Natural killer cell (primary cell): Measurements from ENCODE around the gene CLBA1. TPM values are rescaled to one million over a fixed set of nuclear protein-coding genes. Genes with fewer than 3 reads are reported as not detected.

Experiments used
- ATAC-seq, 3 donors: fragments of 150-1000 bp in 2 of 3; fragments of 200-7000 bp in 1 of 3; cut with Tn5 transposase; 1 replicate in 1 of 3; 2 replicates in 2 of 3; pipeline ENCODE4 v1.10.0; 2021; ENCODE audit warnings: mild to moderate bottlenecking in 2 of 3, moderate library complexity in 2 of 3
- DNase-seq, 2 donors: peaks; one replicate each; pipeline versions ENCODE4 v3.0.0 to v3.0.0-alpha.2; 2013 to 2021; ENCODE audit warnings: mixed read lengths in 1 of 2
- H3K27ac ChIP-seq: one replicate; pipeline ENCODE4 v1.5.1; 2013; ENCODE audit warnings: mild to moderate bottlenecking, low read length
- H3K27me3 ChIP-seq: one replicate; pipeline ENCODE4 v1.6.1; 2013; ENCODE audit warnings: low read length; ENCODE audit not compliant: control insufficient read depth, insufficient read depth
- H3K36me3 ChIP-seq: one replicate; pipeline ENCODE4 v1.6.1; 2013; ENCODE audit warnings: low read length; ENCODE audit not compliant: control insufficient read depth, insufficient read depth
- H3K4me1 ChIP-seq: one replicate; pipeline ENCODE4 v1.6.1; 2013; ENCODE audit warnings: low read length; ENCODE audit not compliant: control insufficient read depth, insufficient read depth
- H3K4me3 ChIP-seq: one replicate; pipeline ENCODE4 v1.5.1; 2013; ENCODE audit warnings: low read length
- H3K9me3 ChIP-seq: one replicate; pipeline ENCODE4 v1.6.1; 2013; ENCODE audit warnings: low read length; ENCODE audit not compliant: control insufficient read depth, insufficient read depth
- H3K27ac Mint-ChIP-seq, 2 donors: one replicate each; pipeline ENCODE4 v1.8.0; 2022; ENCODE audit warnings: mild to moderate bottlenecking in 2 of 2, mixed read lengths in 2 of 2, moderate library complexity in 1 of 2
- H3K27me3 Mint-ChIP-seq, 2 donors: one replicate each; pipeline ENCODE4 v1.8.0; 2022; ENCODE audit warnings: low read depth in 2 of 2, mixed read lengths in 2 of 2
- H3K36me3 Mint-ChIP-seq: one replicate; pipeline ENCODE4 v1.8.0; 2022; ENCODE audit warnings: mixed read lengths
- H3K4me1 Mint-ChIP-seq, 2 donors: one replicate each; pipeline ENCODE4 v1.8.0; 2022; ENCODE audit warnings: mixed read lengths in 2 of 2
- H3K4me3 Mint-ChIP-seq: one replicate; pipeline ENCODE4 v1.8.0; 2022; ENCODE audit warnings: mild to moderate bottlenecking, moderate library complexity, mixed read lengths
- H3K9me3 Mint-ChIP-seq, 2 donors: one replicate each; pipeline ENCODE4 v1.8.0; 2022; ENCODE audit warnings: mixed read lengths in 2 of 2
- CTCF ChIP-seq: fragments of 200-600 bp; IDR thresholded peaks from one replicate; pipeline ENCODE4 v1.8.0; 2022; ENCODE audit warnings: antibody characterized with exemption
- WGBS: methylation state at CpG from one replicate; pipeline ENCODE4 v1.1.7; 2013; ENCODE audit warnings: missing lambda C conversion rate; ENCODE audit not compliant: insufficient coverage; 5-methylcytosine and 5-hydroxymethylcytosine counted together
- intact Hi-C: fragments of 100-400 bp; cut with micrococcal nuclease; formaldehyde crosslinking; loops from one replicate; pipeline ENCODE4 v1.14.2; 2022
- total RNA-seq, 4 donors: library from RNA; stranded (reverse); fragments of 120-200 nt in 1 of 4; gene quantifications; one replicate each; pipeline versions ENCODE4 v1.2.3 to v1.2.4, GENCODE V29; 2013 to 2022

The CLBA1 gene
- total RNA-seq, 3 donors from 2014 or later (not counting 1 experiment from before 2014, with no cell fraction given) = 1.2 to 1.8 (median 1.3) TPM

DNA sequence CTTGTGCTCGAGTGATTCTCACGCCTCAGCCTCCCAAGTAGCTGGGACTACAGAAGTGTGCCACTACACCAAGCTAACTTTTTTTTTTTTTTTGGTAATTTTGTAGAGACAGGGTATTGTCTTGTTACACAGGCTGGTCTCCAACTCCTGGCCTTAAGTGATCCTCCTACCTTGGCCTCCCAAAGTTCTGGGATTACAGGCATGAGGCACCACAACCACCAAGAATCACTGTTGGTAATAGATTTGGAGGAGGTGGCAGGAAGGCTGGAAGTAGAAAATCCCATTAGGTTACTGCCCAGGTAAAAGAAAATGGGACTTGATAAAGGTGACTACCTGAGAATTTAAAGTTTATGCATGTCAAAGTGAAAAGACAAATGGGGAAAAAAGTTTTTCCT is 36.7 kb downstream of the CLBA1 start:
- no peaks in the 10 kb centered on the region for H3K9me3 ChIP-seq
- H3K4me1 ChIP-seq = peaks cover 44% of the 10 kb centered on the region
- Mint-ChIP-seq H3K9me3 (no peaks in the 10 kb centered on the region), H3K4me1 (peaks cover 25 to 28% of the 10 kb centered on the region in 2 donors), H3K36me3 (no peaks in the 10 kb centered on the region), H3K27ac (peak overlapping the region; percentile 85 to 87), H3K27me3 (no peaks in the 10 kb centered on the region), H3K4me3 (peak overlapping the region; percentile 81)
- no peaks in the 10 kb centered on the region for H3K36me3 ChIP-seq
- intact Hi-C loops = no loop called here
- WGBS = 80% methylated on average over 2 of the region's 2 CpGs
- no peak for DNase-seq
- no peak for TF ChIP-seq CTCF
- H3K27ac ChIP-seq = no peak overlapping the region
- ATAC-seq = no peak
- H3K27me3 ChIP-seq = no peaks in the 10 kb centered on the region
- no peak overlapping the region for H3K4me3 ChIP-seq

GRCh38 chr14:105023144-105023543 is 37.6 kb downstream of the CLBA1 start:
- Mint-ChIP-seq H3K36me3 (no peaks in the 10 kb centered on the region), H3K27ac (peak overlapping the region in 1 of 2 donors; percentile 52), H3K4me3 (no peak overlapping the region), H3K4me1 (peaks cover 25 to 28% of the 10 kb centered on the region in 2 donors), H3K27me3 (no peaks in the 10 kb centered on the region), H3K9me3 (no peaks in the 10 kb centered on the region)
- Histone ChIP-seq H3K4me1 (peaks cover 44% of the 10 kb centered on the region), H3K9me3 (no peaks in the 10 kb centered on the region), H3K27me3 (no peaks in the 10 kb centered on the region), H3K27ac (no peak overlapping the region), H3K36me3 (no peaks in the 10 kb centered on the region), H3K4me3 (no peak overlapping the region)
- WGBS = 90% methylated on average over 11 of the region's 11 CpGs
- intact Hi-C loops = no loop called here
- no peak for DNase-seq
- TF ChIP-seq CTCF = no peak
- ATAC-seq = no peak

DNA sequence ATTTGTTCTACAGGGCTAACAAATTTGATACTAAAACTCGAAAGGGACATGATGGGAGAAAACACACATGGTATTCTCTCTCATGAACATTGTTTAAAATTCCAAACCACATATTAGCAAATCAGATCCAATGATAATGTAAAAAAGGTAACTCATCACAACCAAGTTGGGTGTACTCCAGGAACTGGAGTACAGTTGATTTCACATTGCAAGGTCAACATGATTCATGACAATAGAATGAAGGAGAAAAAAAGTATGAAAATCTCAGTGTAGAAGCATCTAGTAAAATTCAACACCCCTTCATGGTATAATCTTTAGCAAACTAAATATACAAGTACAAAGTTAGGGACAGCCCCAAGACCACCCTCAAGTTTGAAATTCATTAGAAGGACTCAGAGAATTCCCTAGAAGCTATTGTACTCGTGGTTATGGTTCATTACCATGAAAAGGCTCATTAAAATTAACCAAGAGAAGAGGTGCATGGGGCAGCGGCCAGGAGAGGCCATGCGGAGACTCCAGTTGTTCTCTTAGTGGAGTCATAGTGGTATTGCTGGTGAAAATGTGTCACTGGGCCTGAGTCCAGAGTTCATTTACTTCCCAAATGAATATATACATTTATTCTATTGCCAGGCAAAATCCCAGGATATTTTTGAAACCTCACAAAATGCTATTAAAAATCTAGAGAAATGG is 38.3 kb downstream of the CLBA1 start:
- H3K27me3 Mint-ChIP-seq = no peaks in the 10 kb centered on the region
- ATAC-seq (no peak), DNase-seq (no peak)
- Histone ChIP-seq H3K9me3 (no peaks in the 10 kb centered on the region), H3K4me3 (no peak overlapping the region), H3K27me3 (no peaks in the 10 kb centered on the region), H3K4me1 (peaks cover 38% of the 10 kb centered on the region), H3K27ac (peak overlapping the region; percentile 21), H3K36me3 (no peaks in the 10 kb centered on the region)
- no peak for TF ChIP-seq CTCF
- no peaks in the 10 kb centered on the region for H3K9me3 Mint-ChIP-seq
- H3K27ac Mint-ChIP-seq = peak overlapping the region; percentile 36 to 52
- intact Hi-C loops = no loop called here
- 94% methylated on average over 3 of the region's 4 CpGs for WGBS
- H3K36me3 Mint-ChIP-seq = no peaks in the 10 kb centered on the region
- peaks cover 25% of the 10 kb centered on the region in 2 donors for H3K4me1 Mint-ChIP-seq
- no peak overlapping the region for H3K4me3 Mint-ChIP-seq

DNA sequence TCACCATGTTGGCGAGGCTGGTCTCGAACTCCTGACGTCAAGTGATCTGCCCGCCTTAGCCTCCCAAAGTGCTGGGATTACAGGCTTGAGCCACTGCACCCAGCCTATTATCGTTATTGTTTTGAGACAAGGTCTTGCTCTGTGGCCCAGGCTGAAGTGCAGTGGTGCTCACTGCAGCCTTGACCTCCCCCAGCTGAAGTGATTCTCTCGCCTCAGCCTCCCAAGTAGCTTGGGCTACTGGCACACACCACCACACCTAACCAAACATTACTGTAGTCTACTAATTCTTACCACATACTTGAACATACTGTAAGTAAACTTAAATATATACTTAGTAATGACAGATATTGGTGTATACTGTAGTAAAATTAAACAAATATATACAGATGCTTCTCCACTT is 39.8 kb downstream of the CLBA1 start:
- no peak overlapping the region for H3K4me3 Mint-ChIP-seq
- intact Hi-C loops = no loop called here
- no peak for TF ChIP-seq CTCF
- Histone ChIP-seq H3K4me1 (peaks cover 24% of the 10 kb centered on the region), H3K27ac (peak overlapping the region; percentile 37), H3K4me3 (no peak overlapping the region), H3K27me3 (no peaks in the 10 kb centered on the region), H3K9me3 (no peaks in the 10 kb centered on the region), H3K36me3 (no peaks in the 10 kb centered on the region)
- no peaks in the 10 kb centered on the region for H3K36me3 Mint-ChIP-seq
- no peaks in the 10 kb centered on the region for H3K9me3 Mint-ChIP-seq
- no peak for ATAC-seq
- 95% methylated on average over 6 of the region's 6 CpGs for WGBS
- DNase-seq = no peak
- no peaks in the 10 kb centered on the region for H3K27me3 Mint-ChIP-seq
- H3K27ac Mint-ChIP-seq = peak overlapping the region; percentile 43 to 53
- peaks cover 12% of the 10 kb centered on the region in 2 donors for H3K4me1 Mint-ChIP-seq
